Gastrocnemius medialis (tissue), 4 donors: Measurements from ENCODE around the gene MYOCD. TPM values are rescaled to one million over a fixed set of nuclear protein-coding genes. Genes with fewer than 3 reads are reported as not detected.
"Not testable (repeated sequence)": the region's sequence is repeated elsewhere in the genome, so short reads cannot be mapped to it uniquely, and the experiment has no call there.

Experiments
- ATAC-seq, 2 donors: fragments of 150-250 bp; one replicate each; pipeline ENCODE4 v1.9.1; 2016
- DNase-seq, 2 donors: peaks; one replicate each; pipeline ENCODE4 v3.0.0-alpha.2; 2019
- H3K27ac ChIP-seq, 4 donors: fragments of 200-600 bp; sonication (generic); 1 replicate in 1 of 4; 2 replicates in 3 of 4; pipeline ENCODE4 v1.5.1; 2016 to 2018; ENCODE audit warnings: mild to moderate bottlenecking in 2 of 4, moderate library complexity in 1 of 4
- H3K27me3 ChIP-seq, 3 donors: fragments of 200-600 bp; sonication (generic) in 2 of 3; 1 replicate in 1 of 3; 2 replicates in 2 of 3; pipeline versions ENCODE4 v1.5.1 to v1.6.0; 2016 to 2019; ENCODE audit warnings: mild to moderate bottlenecking in 1 of 3, moderate library complexity in 1 of 3
- H3K36me3 ChIP-seq, 2 donors: fragments of 200-600 bp; sonication (generic) in 1 of 2; one replicate each; pipeline ENCODE4 v1.5.1; 2017 to 2018
- H3K4me1 ChIP-seq, 2 donors: fragments of 200-600 bp; sonication (generic) in 1 of 2; one replicate each; pipeline ENCODE4 v1.5.1; 2016 to 2017; ENCODE audit warnings: mild to moderate bottlenecking in 2 of 2
- H3K4me3 ChIP-seq, 4 donors: fragments of 200-600 bp; sonication (generic) in 3 of 4; 1 replicate in 1 of 4; 2 replicates in 3 of 4; pipeline ENCODE4 v1.5.1; 2016 to 2019; ENCODE audit warnings: mild to moderate bottlenecking in 2 of 4
- H3K9me3 ChIP-seq, 3 donors: fragments of 200-600 bp; sonication (generic) in 2 of 3; 1 replicate in 1 of 3; 2 replicates in 2 of 3; pipeline ENCODE4 v1.5.1; 2016 to 2019
- CTCF ChIP-seq, 5 experiments: fragments of 450-650 bp in 3 of 5; fragments of 200-600 bp in 2 of 5; sonication (generic) in 2 of 5; IDR thresholded peaks in 4 of 5; conservative IDR thresholded peaks in 1 of 5; 1 replicate in 4 of 5; 2 replicates in 1 of 5; pipeline ENCODE4 v1.5.1; 2016 to 2019; ENCODE audit warnings: antibody characterized with exemption in 5 of 5, mild to moderate bottlenecking in 3 of 5, moderate library complexity in 3 of 5
- POLR2A ChIP-seq, 2 donors: fragments of 450-650 bp; IDR thresholded peaks; one replicate each; pipeline ENCODE4 v1.6.1; 2017; ENCODE audit warnings: antibody characterized with exemption in 2 of 2, mild to moderate bottlenecking in 2 of 2, moderate library complexity in 2 of 2
- in situ Hi-C, 4 donors: fragments of 200-750 bp; cut with MboI; loops; one replicate each; pipeline versions ENCODE4 v1.15.0 to v1.8.0; 2017; ENCODE audit warnings: low sequenced_read_pairs in 4 of 4
- intact Hi-C: fragments of 100-400 bp; cut with DNase I; formaldehyde crosslinking; loops from one replicate; pipeline ENCODE4 v1.15.1; 2023; ENCODE audit warnings: low total_unique reads
- total RNA-seq, 4 donors: library from RNA; depleted of rRNA; stranded (reverse); fragments of >200 nt; gene quantifications; one replicate each; pipeline versions ENCODE4 v1.1.0 to v1.2.3, GENCODE V29; 2016

The MYOCD gene
- total RNA-seq, 4 donors from 2014 or later, result 0.36 to 2.7 (median 1.2) TPM

GRCh38 chr17:12631076-12631475 lies 34.6 kb upstream of the MYOCD start:
- intact Hi-C loops, result no loop called here
- Histone ChIP-seq H3K4me1 (no peaks in the 10 kb centered on the region), H3K27me3 (no peaks in the 10 kb centered on the region), H3K27ac (peak overlapping the region in 3 of 4 donors; percentile 31 to 49 (median 41)), H3K4me3 (no peak overlapping the region), H3K36me3 (no peaks in the 10 kb centered on the region), H3K9me3 (no peaks in the 10 kb centered on the region)
- no peak for TF ChIP-seq CTCF (IDR thresholded peaks at IDR 0.05 in 4 of 5, conservative IDR thresholded peaks at IDR 0.05 in 1 of 5)
- no peak for TF ChIP-seq POLR2A (IDR thresholded peaks at IDR 0.05)
- in situ Hi-C loops, result no loop called here
- ATAC-seq (no peak), DNase-seq (no peak)

GRCh38 chr17:12632785-12633184 lies 32.9 kb upstream of the MYOCD start:
- in situ Hi-C loops (no loop called here), intact Hi-C loops (no loop called here)
- TF ChIP-seq CTCF (IDR thresholded peaks at IDR 0.05 in 4 of 5, conservative IDR thresholded peaks at IDR 0.05 in 1 of 5) (no peak), POLR2A (IDR thresholded peaks at IDR 0.05) (no peak)
- H3K4me3 ChIP-seq, result no peak overlapping the region
- no peaks in the 10 kb centered on the region for H3K36me3 ChIP-seq
- DNase-seq, result no peak
- no peaks in the 10 kb centered on the region for H3K4me1 ChIP-seq
- H3K27me3 ChIP-seq, result no peaks in the 10 kb centered on the region
- H3K9me3 ChIP-seq, result no peaks in the 10 kb centered on the region
- ATAC-seq, result no peak
- H3K27ac ChIP-seq, result peak overlapping the region; percentile 15 to 59 (median 52)

- H3K9me3 ChIP-seq, result no peaks in the 10 kb centered on the region
- no peaks in the 10 kb centered on the region for H3K36me3 ChIP-seq
- H3K4me1 ChIP-seq, result no peaks in the 10 kb centered on the region
- H3K27me3 ChIP-seq, result no peaks in the 10 kb centered on the region
- in situ Hi-C loops, result no loop called here
- no peak for DNase-seq
- TF ChIP-seq CTCF (IDR thresholded peaks at IDR 0.05 in 4 of 5, conservative IDR thresholded peaks at IDR 0.05 in 1 of 5) (no peak), POLR2A (IDR thresholded peaks at IDR 0.05) (no peak)
- intact Hi-C loops, result no loop called here
- no peak overlapping the region for H3K27ac ChIP-seq
- ATAC-seq, result no peak
- H3K4me3 ChIP-seq, result no peak overlapping the region
Measured at GRCh38 chr17:12634789-12635414, 30.8 kb upstream of the MYOCD start.

GRCh38 chr17:12635996-12636395 lies 29.7 kb upstream of the MYOCD start:
- H3K9me3 ChIP-seq, H3K4me3 ChIP-seq, DNase-seq, ATAC-seq, H3K36me3 ChIP-seq, H3K4me1 ChIP-seq, intact Hi-C loops, H3K27ac ChIP-seq, in situ Hi-C loops, H3K27me3 ChIP-seq: not testable (repeated sequence)

GRCh38 chr17:12637015-12637414 lies 28.7 kb upstream of the MYOCD start:
- TF ChIP-seq POLR2A (IDR thresholded peaks at IDR 0.05) (no peak), CTCF (IDR thresholded peaks at IDR 0.05 in 4 of 5, conservative IDR thresholded peaks at IDR 0.05 in 1 of 5) (no peak)
- H3K4me1 ChIP-seq, result no peaks in the 10 kb centered on the region
- in situ Hi-C loops (no loop called here), intact Hi-C loops (no loop called here)
- no peaks in the 10 kb centered on the region for H3K27me3 ChIP-seq
- no peak overlapping the region for H3K4me3 ChIP-seq
- no peak overlapping the region for H3K27ac ChIP-seq
- no peaks in the 10 kb centered on the region for H3K9me3 ChIP-seq
- no peaks in the 10 kb centered on the region for H3K36me3 ChIP-seq
- ATAC-seq, result no peak
- DNase-seq, result no peak
